ENCODE data around the gene ARSB.

The ARSB gene

DNA sequence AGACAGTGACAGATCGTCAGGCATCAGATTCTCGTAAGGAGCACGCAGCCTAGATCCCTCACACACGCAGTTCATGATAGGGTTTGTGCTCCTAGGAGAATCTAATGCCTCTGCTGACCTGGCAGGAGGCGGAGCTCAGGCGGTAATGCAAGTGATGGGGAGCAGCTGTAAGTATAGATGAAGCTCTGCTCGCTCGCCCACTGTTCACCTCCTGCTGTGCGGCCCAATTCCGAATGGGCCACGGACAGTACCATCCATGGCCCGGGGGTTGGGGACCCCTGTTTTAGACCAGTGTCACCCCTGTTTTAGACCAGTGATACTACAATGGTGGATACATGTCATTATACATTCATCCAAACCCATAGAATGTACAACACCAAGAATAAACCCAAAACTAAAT is 4.0 kb upstream of the ARSB start:
- DNase-seq, result no peak
- Histone ChIP-seq H2BK120ac (ENCODE audit: low read depth, low read length) (no peak overlapping the region), H4K91ac (ENCODE audit: low read length) (no peak overlapping the region), H3K14ac (ENCODE audit: low read length in 2 of 2) (no peak overlapping the region), H3K36me3 (ENCODE audit: control insufficient read depth in 1 of 2, insufficient read depth in 2 of 2, low read depth in 1 of 2, low read length in 2 of 2) (no peaks in the 10 kb centered on the region), H3K9me3 (ENCODE audit: control insufficient read depth, low read length) (no peaks in the 10 kb centered on the region), H2AK5ac (ENCODE audit: low read length, severe bottlenecking) (no peak overlapping the region), H2BK5ac (ENCODE audit: low read depth, low read length, poor library complexity, severe bottlenecking) (no peak overlapping the region), H2BK12ac (ENCODE audit: low read length in 2 of 2) (no peak overlapping the region), H2AFZ (ENCODE audit: low read depth, low read length) (no peak overlapping the region), H3K27me3 (ENCODE audit: control insufficient read depth in 1 of 2, insufficient read depth in 1 of 2, low read length in 2 of 2) (no peaks in the 10 kb centered on the region), H3K27ac (ENCODE audit: low read length, poor library complexity, severe bottlenecking) (no peak overlapping the region), H3K4me3 (ENCODE audit: insufficient read depth in 1 of 2, low read depth in 1 of 2, low read length in 2 of 2) (no peak overlapping the region), H3K23ac (ENCODE audit: low read length in 2 of 2) (no peak overlapping the region), H3K18ac (ENCODE audit: low read depth in 1 of 2, low read length in 2 of 2) (no peak overlapping the region), H3K9ac (ENCODE audit: low read length) (no peak overlapping the region), H4K8ac (ENCODE audit: low read length) (no peak overlapping the region), H3K4ac (ENCODE audit: low read depth in 1 of 2, low read length in 2 of 2) (no peak overlapping the region), H3K4me2 (ENCODE audit: low read length, poor library complexity, severe bottlenecking) (no peak overlapping the region), H3K79me1 (replicated peaks; ENCODE audit: low read length, poor library complexity, severe bottlenecking) (no peaks in the 10 kb centered on the region), H2BK15ac (ENCODE audit: low read depth, poor library complexity, severe bottlenecking) (no peak overlapping the region), H3K4me1 (ENCODE audit: control insufficient read depth, insufficient read depth, low read depth, low read length) (peaks cover 2% of the 10 kb centered on the region)
- WGBS, result 92% methylated on average over 12 of the region's 12 CpGs

GRCh38 chr5:78985725-78986223 is 664 bp upstream of the ARSB start:
- peak overlapping the region; percentile 90 for H3K27ac ChIP-seq (ENCODE audit: low read length, poor library complexity, severe bottlenecking)
- DNase-seq, result peak; percentile 60
- H3K9me3 ChIP-seq (ENCODE audit: control insufficient read depth, low read length), result no peaks in the 10 kb centered on the region
- peak overlapping the region; percentile 84 for H3K9ac ChIP-seq (ENCODE audit: low read length)
- 19% methylated on average over 9 of the region's 11 CpGs for WGBS
- H2BK15ac ChIP-seq (ENCODE audit: low read depth, poor library complexity, severe bottlenecking), result no peak overlapping the region
- H2AFZ ChIP-seq (ENCODE audit: low read depth, low read length), result peak overlapping the region; percentile 70
- H3K4me1 ChIP-seq (ENCODE audit: control insufficient read depth, insufficient read depth, low read depth, low read length), result peaks cover 2% of the 10 kb centered on the region
- no peaks in the 10 kb centered on the region for H3K27me3 ChIP-seq (ENCODE audit: control insufficient read depth in 1 of 2, insufficient read depth in 1 of 2, low read length in 2 of 2)
- peaks cover 9% of the 10 kb centered on the region for H3K79me1 ChIP-seq (replicated peaks; ENCODE audit: low read length, poor library complexity, severe bottlenecking)
- peak overlapping the region; percentile 4 to 67 for H2BK12ac ChIP-seq (ENCODE audit: low read length in 2 of 2)
- H3K4me2 ChIP-seq (ENCODE audit: low read length, poor library complexity, severe bottlenecking), result peak overlapping the region; percentile 95
- no peak overlapping the region for H3K14ac ChIP-seq (ENCODE audit: low read length in 2 of 2)
- H2AK5ac ChIP-seq (ENCODE audit: low read length, severe bottlenecking), result no peak overlapping the region
- H2BK5ac ChIP-seq (ENCODE audit: low read depth, low read length, poor library complexity, severe bottlenecking), result no peak overlapping the region
- no peaks in the 10 kb centered on the region for H3K36me3 ChIP-seq (ENCODE audit: control insufficient read depth in 1 of 2, insufficient read depth in 2 of 2, low read depth in 1 of 2, low read length in 2 of 2)
- H3K4ac ChIP-seq (ENCODE audit: low read depth in 1 of 2, low read length in 2 of 2), result peak overlapping the region in 1 of 2 experiments; percentile 54
- no peak overlapping the region for H3K23ac ChIP-seq (ENCODE audit: low read length in 2 of 2)
- no peak overlapping the region for H2BK120ac ChIP-seq (ENCODE audit: low read depth, low read length)
- peak overlapping the region; percentile 4 for H4K8ac ChIP-seq (ENCODE audit: low read length)
- peak overlapping the region in 1 of 2 experiments; percentile 76 for H3K18ac ChIP-seq (ENCODE audit: low read depth in 1 of 2, low read length in 2 of 2)
- no peak overlapping the region for H4K91ac ChIP-seq (ENCODE audit: low read length)
- H3K4me3 ChIP-seq (ENCODE audit: insufficient read depth in 1 of 2, low read depth in 1 of 2, low read length in 2 of 2), result peak overlapping the region; percentile 12 to 85

- Histone ChIP-seq H3K4me3 (ENCODE audit: insufficient read depth in 1 of 2, low read depth in 1 of 2, low read length in 2 of 2) (peak overlapping the region; percentile 75 to 85), H3K14ac (ENCODE audit: low read length in 2 of 2) (peak overlapping the region in 1 of 2 experiments; percentile 3), H2BK12ac (ENCODE audit: low read length in 2 of 2) (peak overlapping the region in 1 of 2 experiments; percentile 54), H3K36me3 (ENCODE audit: control insufficient read depth in 1 of 2, insufficient read depth in 2 of 2, low read depth in 1 of 2, low read length in 2 of 2) (no peaks in the 10 kb centered on the region), H3K27ac (ENCODE audit: low read length, poor library complexity, severe bottlenecking) (peak overlapping the region; percentile 96), H2BK120ac (ENCODE audit: low read depth, low read length) (peak overlapping the region; percentile 85), H3K79me1 (replicated peaks; ENCODE audit: low read length, poor library complexity, severe bottlenecking) (peaks cover 9% of the 10 kb centered on the region), H3K27me3 (ENCODE audit: control insufficient read depth in 1 of 2, insufficient read depth in 1 of 2, low read length in 2 of 2) (no peaks in the 10 kb centered on the region), H3K4ac (ENCODE audit: low read depth in 1 of 2, low read length in 2 of 2) (peak overlapping the region in 1 of 2 experiments; percentile 81), H3K4me1 (ENCODE audit: control insufficient read depth, insufficient read depth, low read depth, low read length) (peaks cover 2% of the 10 kb centered on the region), H4K8ac (ENCODE audit: low read length) (peak overlapping the region; percentile 82), H3K9ac (ENCODE audit: low read length) (peak overlapping the region; percentile 84), H3K4me2 (ENCODE audit: low read length, poor library complexity, severe bottlenecking) (peak overlapping the region; percentile 95), H3K23ac (ENCODE audit: low read length in 2 of 2) (no peak overlapping the region), H2BK5ac (ENCODE audit: low read depth, low read length, poor library complexity, severe bottlenecking) (peak overlapping the region; percentile 95), H3K9me3 (ENCODE audit: control insufficient read depth, low read length) (no peaks in the 10 kb centered on the region), H4K91ac (ENCODE audit: low read length) (peak overlapping the region; percentile 92), H2AFZ (ENCODE audit: low read depth, low read length) (peak overlapping the region; percentile 51), H3K18ac (ENCODE audit: low read depth in 1 of 2, low read length in 2 of 2) (peak overlapping the region; percentile 70 to 99), H2AK5ac (ENCODE audit: low read length, severe bottlenecking) (no peak overlapping the region), H2BK15ac (ENCODE audit: low read depth, poor library complexity, severe bottlenecking) (peak overlapping the region; percentile 97)
- peak; percentile 86 for DNase-seq
- 2% methylated on average over 78 of the region's 79 CpGs for WGBS
Observed at GRCh38 chr5:78984439-78985115, 533 bp downstream of the ARSB start.

DNA sequence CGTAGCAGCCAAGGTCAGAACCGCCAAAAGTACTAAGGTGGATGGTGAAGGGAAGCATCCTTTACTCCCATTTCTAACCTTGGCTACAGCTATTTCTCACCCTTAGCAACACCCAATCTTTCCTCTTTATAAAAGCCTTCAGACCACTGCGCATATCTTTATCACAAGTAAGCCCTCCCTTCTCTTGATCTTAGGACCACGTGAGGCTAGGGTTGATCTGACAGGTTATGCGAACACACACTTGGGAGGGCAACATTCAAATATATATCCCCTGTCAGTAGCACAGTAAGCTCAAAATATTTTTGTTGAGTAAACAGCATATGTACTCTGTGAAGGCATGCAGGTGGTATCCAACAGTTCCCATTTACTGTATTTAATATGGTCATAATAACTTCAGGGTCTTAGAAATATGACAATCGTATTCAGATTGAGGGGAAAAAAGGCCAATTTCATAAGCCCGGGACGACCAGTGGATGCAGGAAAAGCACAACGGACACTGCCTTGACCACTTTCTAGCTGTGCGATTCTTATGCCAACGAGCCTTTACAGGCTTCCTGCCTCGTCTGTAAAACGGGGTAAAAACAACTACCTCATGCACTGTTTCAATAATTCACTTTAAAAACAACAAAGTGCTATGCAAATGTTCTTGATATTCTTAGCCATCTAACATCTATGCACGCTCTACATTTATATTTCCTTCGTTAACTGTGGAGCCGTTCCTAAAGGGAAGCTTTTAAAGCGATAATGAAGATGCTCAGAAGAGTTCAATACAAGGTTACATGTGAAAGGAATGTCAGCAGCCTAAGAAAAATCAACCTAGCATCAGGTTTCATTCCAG is 1.3 kb downstream of the ARSB start:
- H3K4me3 ChIP-seq (ENCODE audit: insufficient read depth in 1 of 2, low read depth in 1 of 2, low read length in 2 of 2), result peak overlapping the region; percentile 75 to 85
- no peak overlapping the region for H3K23ac ChIP-seq (ENCODE audit: low read length in 2 of 2)
- no peak overlapping the region for H2AK5ac ChIP-seq (ENCODE audit: low read length, severe bottlenecking)
- H3K79me1 ChIP-seq (replicated peaks; ENCODE audit: low read length, poor library complexity, severe bottlenecking), result peaks cover 14% of the 10 kb centered on the region
- H3K4ac ChIP-seq (ENCODE audit: low read depth in 1 of 2, low read length in 2 of 2), result no peak overlapping the region
- H2AFZ ChIP-seq (ENCODE audit: low read depth, low read length), result peak overlapping the region; percentile 51
- no peak overlapping the region for H3K14ac ChIP-seq (ENCODE audit: low read length in 2 of 2)
- no peak overlapping the region for H2BK15ac ChIP-seq (ENCODE audit: low read depth, poor library complexity, severe bottlenecking)
- no peaks in the 10 kb centered on the region for H3K27me3 ChIP-seq (ENCODE audit: control insufficient read depth in 1 of 2, insufficient read depth in 1 of 2, low read length in 2 of 2)
- H3K36me3 ChIP-seq (ENCODE audit: control insufficient read depth in 1 of 2, insufficient read depth in 2 of 2, low read depth in 1 of 2, low read length in 2 of 2), result no peaks in the 10 kb centered on the region
- H2BK5ac ChIP-seq (ENCODE audit: low read depth, low read length, poor library complexity, severe bottlenecking), result no peak overlapping the region
- peak overlapping the region; percentile 84 for H3K9ac ChIP-seq (ENCODE audit: low read length)
- WGBS, result 48% methylated on average over 12 of the region's 17 CpGs
- peak overlapping the region; percentile 96 for H3K27ac ChIP-seq (ENCODE audit: low read length, poor library complexity, severe bottlenecking)
- H3K4me1 ChIP-seq (ENCODE audit: control insufficient read depth, insufficient read depth, low read depth, low read length), result peaks cover 2% of the 10 kb centered on the region
- H2BK120ac ChIP-seq (ENCODE audit: low read depth, low read length), result peak overlapping the region; percentile 85
- H4K8ac ChIP-seq (ENCODE audit: low read length), result no peak overlapping the region
- no peak overlapping the region for H4K91ac ChIP-seq (ENCODE audit: low read length)
- peak overlapping the region in 1 of 2 experiments; percentile 37 for H3K18ac ChIP-seq (ENCODE audit: low read depth in 1 of 2, low read length in 2 of 2)
- peak overlapping the region; percentile 63 for H3K4me2 ChIP-seq (ENCODE audit: low read length, poor library complexity, severe bottlenecking)
- no peak for DNase-seq
- no peak overlapping the region for H2BK12ac ChIP-seq (ENCODE audit: low read length in 2 of 2)
- H3K9me3 ChIP-seq (ENCODE audit: control insufficient read depth, low read length), result no peaks in the 10 kb centered on the region
